Measurements from ENCODE around the gene LYPD1.

GRCh38 chr2:132716954-132717353 is 46.9 kb upstream of the LYPD1 start:
- no peak for TF ChIP-seq POLR2A (IDR thresholded peaks at IDR 0.05)
- TF ChIP-seq, protein P1, sequence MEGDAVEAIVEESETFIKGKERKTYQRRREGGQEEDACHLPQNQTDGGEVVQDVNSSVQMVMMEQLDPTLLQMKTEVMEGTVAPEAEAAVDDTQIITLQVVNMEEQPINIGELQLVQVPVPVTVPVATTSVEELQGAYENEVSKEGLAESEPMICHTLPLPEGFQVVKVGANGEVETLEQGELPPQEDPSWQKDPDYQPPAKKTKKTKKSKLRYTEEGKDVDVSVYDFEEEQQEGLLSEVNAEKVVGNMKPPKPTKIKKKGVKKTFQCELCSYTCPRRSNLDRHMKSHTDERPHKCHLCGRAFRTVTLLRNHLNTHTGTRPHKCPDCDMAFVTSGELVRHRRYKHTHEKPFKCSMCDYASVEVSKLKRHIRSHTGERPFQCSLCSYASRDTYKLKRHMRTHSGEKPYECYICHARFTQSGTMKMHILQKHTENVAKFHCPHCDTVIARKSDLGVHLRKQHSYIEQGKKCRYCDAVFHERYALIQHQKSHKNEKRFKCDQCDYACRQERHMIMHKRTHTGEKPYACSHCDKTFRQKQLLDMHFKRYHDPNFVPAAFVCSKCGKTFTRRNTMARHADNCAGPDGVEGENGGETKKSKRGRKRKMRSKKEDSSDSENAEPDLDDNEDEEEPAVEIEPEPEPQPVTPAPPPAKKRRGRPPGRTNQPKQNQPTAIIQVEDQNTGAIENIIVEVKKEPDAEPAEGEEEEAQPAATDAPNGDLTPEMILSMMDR (IDR thresholded peaks at IDR 0.05): no peak
